Ishikawa (cell line): Measurements from ENCODE around the gene ZNF205.

Experiments
- CEBPB ChIP-seq: IDR thresholded peaks from 2 replicates; pipeline ENCODE4 v1.6.1; 2012
- CREB1 ChIP-seq: IDR thresholded peaks from 2 replicates; pipeline ENCODE4 v1.6.1; 2012; ENCODE audit warnings: low read depth
- EGR1 ChIP-seq: IDR thresholded peaks from 2 replicates; pipeline ENCODE4 v1.6.1; 2012
- EP300 ChIP-seq: IDR thresholded peaks from 2 replicates; pipeline ENCODE4 v1.6.1; 2012; ENCODE audit warnings: borderline replicate concordance
- FOXM1 ChIP-seq: IDR thresholded peaks from 2 replicates; pipeline ENCODE4 v1.6.1; 2012; ENCODE audit warnings: low read depth, borderline replicate concordance
- MAX ChIP-seq: IDR thresholded peaks from 2 replicates; pipeline ENCODE4 v1.6.1; 2012
- RAD21 ChIP-seq: IDR thresholded peaks from 2 replicates; pipeline ENCODE4 v1.6.1; 2012; ENCODE audit warnings: low read depth
- REST ChIP-seq: IDR thresholded peaks from 2 replicates; pipeline ENCODE4 v1.6.1; 2012; ENCODE audit warnings: low read depth, mild to moderate bottlenecking
- TAF1 ChIP-seq: IDR thresholded peaks from 2 replicates; pipeline ENCODE4 v1.6.1; 2012; ENCODE audit warnings: low read depth, mild to moderate bottlenecking
- TCF12 ChIP-seq: IDR thresholded peaks from 2 replicates; pipeline ENCODE4 v1.6.1; 2012; ENCODE audit warnings: low read depth
- TEAD4 ChIP-seq: IDR thresholded peaks from 2 replicates; pipeline ENCODE4 v1.6.1; 2012
- YY1 ChIP-seq: IDR thresholded peaks from 2 replicates; pipeline ENCODE4 v1.6.1; 2012; ENCODE audit warnings: low read depth

GRCh38 chr16:3101018-3101840 is 11.2 kb upstream of the ZNF205 start:
- TF ChIP-seq TAF1 (no peak), RAD21 (no peak), EGR1 (no peak), REST (no peak), EP300 (no peak), MAX (no peak), YY1 (no peak), FOXM1 (no peak), CEBPB (no peak), TCF12 (no peak), TEAD4 (no peak), CREB1 (no peak)
